GM21526 (cell line): ENCODE results near the gene ANO1.
"Not testable (repeated sequence)": the region's sequence is repeated elsewhere in the genome, so short reads cannot be mapped to it uniquely, and the experiment has no call there.

Experiments
- ATAC-seq: cut with Tn5 transposase; IDR thresholded peaks from one replicate; pipeline ENCODE4 v1.9.1; 2021; ENCODE audit warnings: moderate library complexity; ENCODE audit not compliant: unreplicated experiment, low FRiP score

Gene ANO1

DNA sequence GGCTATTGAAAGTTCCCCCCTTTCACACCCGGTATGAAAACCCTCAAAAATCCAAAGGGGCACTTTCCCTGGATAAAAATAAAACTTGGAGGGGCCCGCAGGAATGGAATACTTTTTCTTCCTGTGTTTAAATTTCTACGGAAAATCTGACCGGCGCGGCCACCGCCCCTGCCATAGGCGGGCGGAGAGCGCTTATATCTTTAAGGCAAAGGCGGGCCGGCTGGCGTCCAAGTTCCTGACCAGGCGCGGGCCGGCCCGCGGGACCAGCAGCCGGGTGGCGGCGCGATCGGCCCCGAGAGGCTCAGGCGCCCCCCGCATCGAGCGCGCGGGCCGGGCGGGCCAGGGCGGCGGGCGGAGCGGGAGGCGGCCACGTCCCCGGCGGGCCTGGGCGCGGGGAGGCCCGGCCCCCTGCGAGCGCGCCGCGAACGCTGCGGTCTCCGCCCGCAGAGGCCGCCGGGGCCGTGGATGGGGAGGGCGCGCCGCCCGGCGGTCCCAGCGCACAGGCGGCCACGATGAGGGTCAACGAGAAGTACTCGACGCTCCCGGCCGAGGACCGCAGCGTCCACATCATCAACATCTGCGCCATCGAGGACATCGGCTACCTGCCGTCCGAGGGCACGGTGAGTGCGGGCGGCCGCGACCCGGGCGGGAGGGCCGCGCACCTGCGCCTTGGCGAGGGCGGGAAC lies at the start of gene ANO1:
Gene ANO1, plus strand, starts transcription at position 223 of the 686 bp plus-strand sequence. Its CDS starts 290 bp downstream, at position 513.
- ATAC-seq: no peak

- no peak for ATAC-seq
These were observed 48.8 kb upstream of the ANO1 start for GRCh38 chr11:70029115-70029860.

GRCh38 chr11:70029861-70030380 lies 48.2 kb upstream of the ANO1 start:
- ATAC-seq: no peak

GRCh38 chr11:70030412-70030811 lies 47.7 kb upstream of the ANO1 start:
- ATAC-seq: no peak

- no peak for ATAC-seq
These were observed 46.3 kb upstream of the ANO1 start for GRCh38 chr11:70031631-70032469.

GRCh38 chr11:70032470-70032795 lies 45.7 kb upstream of the ANO1 start:
- ATAC-seq: no peak

DNA sequence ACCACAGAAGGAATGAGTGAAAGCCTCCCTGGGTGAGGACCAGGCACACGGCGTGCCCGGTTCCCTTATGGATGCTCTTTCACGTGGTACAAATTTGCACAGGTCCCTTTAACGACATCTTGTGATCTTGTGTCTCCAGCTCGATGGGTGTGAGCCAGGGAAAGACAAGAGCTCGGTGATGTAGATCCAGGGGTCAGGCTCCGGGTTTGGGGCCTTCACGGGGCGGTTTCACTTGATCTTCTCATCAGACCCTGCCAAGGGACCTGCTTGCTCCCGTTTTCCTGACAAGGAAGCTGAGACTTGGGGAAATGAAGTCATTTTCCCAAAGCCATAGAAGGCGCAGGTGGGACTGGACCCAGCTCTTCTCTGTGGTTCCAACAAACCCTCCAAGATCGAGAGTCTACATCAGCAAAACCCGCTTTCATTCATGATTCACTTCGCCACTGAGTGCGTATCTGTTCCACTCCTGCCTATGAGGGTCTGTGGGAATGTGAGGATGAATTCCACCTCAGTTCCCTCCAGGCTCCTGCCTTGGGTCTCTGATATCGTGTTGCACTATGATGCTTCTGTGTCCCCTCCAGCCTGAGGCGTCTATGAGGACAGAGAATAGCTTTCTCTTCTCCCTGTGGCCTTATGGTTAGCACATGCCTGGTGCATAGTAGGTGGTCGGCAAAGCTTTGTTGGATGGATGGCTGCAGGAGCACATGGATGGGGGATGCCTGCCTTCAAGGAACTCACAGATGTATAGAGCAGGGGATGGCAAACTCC lies 45.0 kb upstream of the ANO1 start:
- ATAC-seq: no peak

DNA sequence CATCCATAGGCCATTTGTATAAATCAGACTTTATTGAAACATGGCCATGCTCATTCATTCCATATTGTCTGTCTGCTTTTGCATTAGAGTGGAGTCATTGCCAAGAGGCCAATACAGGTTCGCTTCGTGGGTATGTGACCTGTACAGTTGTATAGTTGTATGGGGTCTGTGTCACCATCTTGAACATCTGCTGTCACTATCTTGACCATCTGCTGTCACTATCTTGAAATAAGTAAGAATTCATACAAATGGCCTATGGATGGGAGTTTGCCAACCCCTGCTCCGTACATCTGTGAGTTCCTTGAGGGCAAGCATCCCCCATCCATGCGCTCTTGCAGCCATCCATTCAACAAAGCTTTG lies 44.4 kb upstream of the ANO1 start:
- ATAC-seq: no peak

GRCh38 chr11:70034740-70035365 lies 43.3 kb upstream of the ANO1 start:
- no peak for ATAC-seq

GRCh38 chr11:70035665-70036064 lies 42.5 kb upstream of the ANO1 start:
- ATAC-seq: not testable (repeated sequence)

DNA sequence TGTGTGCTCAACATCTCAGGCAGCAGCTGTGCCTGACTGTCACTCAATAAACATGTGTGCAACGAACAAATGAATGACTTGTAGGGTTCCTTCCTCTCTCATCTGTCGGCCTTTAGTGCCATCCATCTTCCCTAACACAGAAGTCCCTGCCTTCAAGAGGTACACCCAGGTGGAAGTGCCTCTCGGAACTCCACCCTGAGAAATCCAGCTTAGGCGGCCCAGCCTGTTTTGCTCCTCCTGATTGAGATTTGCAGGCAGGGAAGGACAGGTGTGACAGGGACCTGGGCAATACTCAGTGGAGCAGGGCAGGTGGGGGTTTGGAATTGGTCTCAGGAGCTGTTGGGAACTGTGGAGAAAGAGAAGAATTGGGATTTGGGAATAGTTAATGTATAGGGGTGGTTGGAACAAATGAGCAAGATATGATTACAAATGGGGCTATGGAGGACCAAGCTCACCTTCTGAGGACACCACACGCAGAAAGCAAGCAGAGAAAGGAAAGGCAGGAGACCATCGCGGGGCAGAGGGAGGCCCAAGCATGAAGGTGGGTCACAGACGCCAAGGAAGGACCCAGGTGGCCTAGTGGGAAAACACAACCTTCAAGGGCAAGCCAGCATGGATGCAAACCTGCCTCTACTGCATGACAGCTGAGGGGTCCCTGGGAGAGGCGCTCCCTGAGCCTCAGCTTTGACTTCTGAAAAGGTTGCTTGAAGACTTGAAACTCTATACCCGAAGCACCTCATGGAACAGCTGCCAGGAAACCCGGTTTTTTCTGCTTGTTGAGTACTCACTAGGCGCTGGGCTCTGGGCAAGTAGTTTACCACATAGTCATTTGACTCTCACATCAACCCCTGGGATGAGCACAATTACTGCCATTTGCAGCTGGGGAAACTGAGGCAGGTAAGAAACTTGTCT lies 40.9 kb upstream of the ANO1 start:
- ATAC-seq: no peak

GRCh38 chr11:70038034-70038834 lies 39.9 kb upstream of the ANO1 start:
- no peak for ATAC-seq

DNA sequence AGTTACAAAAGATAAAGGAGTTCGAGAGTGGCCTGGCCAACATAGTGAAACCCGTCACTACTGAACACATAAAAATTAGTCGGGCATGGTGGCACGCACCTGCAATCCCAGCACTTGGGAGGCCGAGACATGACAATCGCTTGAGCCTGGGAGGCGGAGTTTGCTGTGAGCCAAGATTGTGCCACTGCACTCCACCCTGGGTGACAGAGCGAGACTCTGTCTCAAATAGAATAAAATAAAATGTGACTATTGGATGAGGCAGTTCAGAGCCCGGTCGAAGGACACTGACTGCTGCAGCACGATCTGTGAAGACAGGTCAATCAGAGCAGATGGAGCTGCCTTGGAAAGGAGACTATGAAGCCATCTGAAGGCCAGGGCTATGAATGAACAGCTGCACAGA lies 37.7 kb upstream of the ANO1 start:
- no peak for ATAC-seq

DNA sequence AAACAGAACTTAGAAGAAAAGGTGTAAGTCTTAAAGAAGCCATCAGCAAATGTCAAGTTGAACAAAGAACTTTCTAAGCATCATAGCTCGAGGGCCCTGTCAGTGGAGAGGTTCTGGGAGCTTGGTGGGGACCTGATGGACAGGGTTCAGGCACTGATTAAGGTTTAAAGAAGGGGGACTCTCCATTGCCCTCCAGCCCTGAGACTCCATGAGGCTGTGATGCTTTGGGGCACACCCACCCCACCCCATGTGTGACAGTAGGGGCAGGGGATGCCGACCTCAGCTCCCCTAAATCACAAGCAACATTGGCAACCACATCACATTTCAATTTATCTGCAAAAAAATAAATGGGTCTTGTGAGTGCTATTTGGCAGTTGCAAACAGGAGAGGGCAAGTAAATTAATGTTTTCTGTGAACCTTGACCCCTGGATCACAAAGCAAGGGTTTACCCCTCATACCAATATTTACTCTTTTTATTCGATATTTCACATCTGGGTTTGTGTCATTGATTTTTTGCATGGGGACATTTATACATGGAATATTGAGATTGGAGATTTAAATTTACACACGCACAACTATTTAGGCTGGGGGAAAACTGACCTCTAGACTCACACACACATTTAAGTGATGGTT lies 37.1 kb upstream of the ANO1 start:
- no peak for ATAC-seq

DNA sequence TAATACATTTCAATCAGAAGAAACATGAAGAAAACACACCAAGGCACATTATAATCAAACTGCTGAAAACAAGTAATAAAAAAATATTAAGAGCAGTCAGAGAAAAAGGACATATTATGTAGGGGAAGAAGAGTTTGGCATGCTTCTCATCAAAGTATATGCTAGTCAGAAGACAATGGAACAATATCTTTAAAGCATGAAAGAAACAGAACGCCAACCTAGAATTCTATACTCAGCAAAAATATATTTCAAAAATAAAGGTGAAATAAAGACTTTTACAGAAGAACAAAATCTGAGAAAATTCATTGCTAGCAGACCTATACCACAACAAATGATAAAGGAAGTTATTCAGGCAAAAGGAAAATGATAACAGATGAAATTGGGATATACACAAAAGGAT lies 34.6 kb upstream of the ANO1 start:
- ATAC-seq: no peak

GRCh38 chr11:70046089-70046488 lies 32.0 kb upstream of the ANO1 start:
- ATAC-seq: no peak

- no peak for ATAC-seq
These were observed 29.7 kb upstream of the ANO1 start for GRCh38 chr11:70048279-70049024.
